Fibroblast of villous mesenchyme (primary cell): ENCODE results near the gene VEGFA. TPM values are rescaled to one million over a fixed set of nuclear protein-coding genes. Genes with fewer than 3 reads are reported as not detected.

ENCODE experiments used
- DNase-seq: peaks from one replicate; pipeline ENCODE4 v3.0.0-alpha.2; 2010; ENCODE audit warnings: low read depth
- H3K4me3 ChIP-seq: 2 replicates; pipeline ENCODE4 v1.5.1; 2011; ENCODE audit warnings: low read depth, mild to moderate bottlenecking, low read length
- CTCF ChIP-seq: IDR thresholded peaks from 2 replicates; pipeline ENCODE4 v1.5.1; 2012; ENCODE audit warnings: low read depth, mild to moderate bottlenecking, low read length; ENCODE audit not compliant: insufficient read depth
- total RNA-seq: library from RNA; depleted of rRNA; stranded (reverse); fragments of >200 nt; gene quantifications from 2 replicates; pipeline ENCODE4 v1.2.3, GENCODE V29; 2012

Gene VEGFA
- total RNA-seq, 1 donor: 84.2 TPM

- no peak for TF ChIP-seq CTCF
- no peak for DNase-seq
- no peak overlapping the region for H3K4me3 ChIP-seq
Measured at GRCh38 chr6:43734294-43734665, 35.7 kb upstream of the VEGFA start.

GRCh38 chr6:43735642-43736199 is 34.3 kb upstream of the VEGFA start:
- H3K4me3 ChIP-seq: no peak overlapping the region
- DNase-seq: no peak
- no peak for TF ChIP-seq CTCF

GRCh38 chr6:43736211-43736786 is 33.7 kb upstream of the VEGFA start:
- no peak for TF ChIP-seq CTCF
- no peak for DNase-seq
- H3K4me3 ChIP-seq: no peak overlapping the region

GRCh38 chr6:43736844-43737243 is 33.2 kb upstream of the VEGFA start:
- H3K4me3 ChIP-seq: no peak overlapping the region
- DNase-seq: no peak
- TF ChIP-seq CTCF: no peak

GRCh38 chr6:43737272-43738081 is 32.5 kb upstream of the VEGFA start:
- no peak overlapping the region for H3K4me3 ChIP-seq
- DNase-seq: peak; percentile 55
- TF ChIP-seq CTCF: no peak

GRCh38 chr6:43738267-43738676 is 31.7 kb upstream of the VEGFA start:
- no peak overlapping the region for H3K4me3 ChIP-seq
- no peak for TF ChIP-seq CTCF
- DNase-seq: no peak
